Measurements from ENCODE around the gene C6orf89. TPM values are rescaled to one million over a fixed set of nuclear protein-coding genes. Genes with fewer than 3 reads are reported as not detected.

The C6orf89 gene
- total and polyA plus RNA-seq, 2 of the 13 experiments (the other 11 are each of a cell fraction or from before 2014, with no cell fraction given): 22.1 to 32.2 TPM

- TF ChIP-seq PRDM10 (CRISPR knock-in tag; IDR thresholded peaks at IDR 0.05; ENCODE audit: low read depth) (peak; percentile 94), TEAD2 (CRISPR knock-in tag; IDR thresholded peaks at IDR 0.05) (no peak), SMARCE1 (IDR thresholded peaks at IDR 0.05; ENCODE audit: borderline replicate concordance) (no peak), NPAS2 (CRISPR knock-in tag; IDR thresholded peaks at IDR 0.05; ENCODE audit: borderline replicate concordance) (no peak), HDAC6 (IDR thresholded peaks at IDR 0.05; ENCODE audit: low read depth, low read length) (no peak), ZNF235 (CRISPR knock-in tag; IDR thresholded peaks at IDR 0.05; ENCODE audit: borderline replicate concordance) (no peak), BCL3 (CRISPR knock-in tag; IDR thresholded peaks at IDR 0.05) (peak; percentile 75; the same call in 1 of the 2 replicates), CENPT (CRISPR knock-in tag; IDR thresholded peaks at IDR 0.05; ENCODE audit: low read depth) (0 out of 2 replicates have a peak, but pooled peaks have one; percentile 33), ZHX2 (IDR thresholded peaks at IDR 0.05; ENCODE audit: low read depth) (peak; percentile 83; the same call in 1 of the 2 replicates), ZHX2 (CRISPR knock-in tag; IDR thresholded peaks at IDR 0.05; ENCODE audit: borderline replicate concordance) (no peak), ZNF598 (CRISPR knock-in tag; IDR thresholded peaks at IDR 0.05; ENCODE audit: borderline replicate concordance) (peak; percentile 30; the same call in 1 of the 2 replicates), ZNF562 (CRISPR knock-in tag; IDR thresholded peaks at IDR 0.05; ENCODE audit: borderline replicate concordance) (no peak), TAF1 (CRISPR knock-in tag; IDR thresholded peaks at IDR 0.05) (peak; percentile 77), ZNF570 (CRISPR knock-in tag; IDR thresholded peaks at IDR 0.05; ENCODE audit: borderline replicate concordance) (no peak; the same call in 1 of the 2 replicates), KDM5A (IDR thresholded peaks at IDR 0.05; ENCODE audit: borderline replicate concordance, low read length) (peak; percentile 84), MIXL1 (CRISPR knock-in tag; IDR thresholded peaks at IDR 0.05) (peak; percentile 65; the same call in 1 of the 2 replicates), ZNF234 (CRISPR knock-in tag; conservative IDR thresholded peaks at IDR 0.05) (no peak; the same call in 1 of the 2 replicates)
These were observed at the start of gene C6orf89 (continued) for GRCh38 chr6:36885461-36886401.

Data from HepG2 (cell line).